HCT116 (cell line): Measurements from ENCODE around the gene UTS2R. TPM values are rescaled to one million over a fixed set of nuclear protein-coding genes. Genes with fewer than 3 reads are reported as not detected.

Experiments
- ATAC-seq: fragments of 200-7000 bp; cut with Tn5 transposase; 2 replicates; pipeline ENCODE4 v1.9.1; 2020; ENCODE audit warnings: mild to moderate bottlenecking, moderate library complexity
- BruUV-seq: library from RNA; stranded (reverse); fragments of 400-500 nt; replicated peaks from 2 replicates; lab custom pipeline; 2021; lab: Mats Ljungman, UMichigan
- CTCF ChIA-PET: fragments of 300-600 bp; sonication (Branson Sonifier 250); formaldehyde crosslinking; loops from one replicate; lab custom pipeline; 2021; ENCODE audit warnings: antibody characterized with exemption; lab: Charles Lee
- POLR2A ChIA-PET: fragments of 300-600, 350-600 bp; sonication (Branson Sonifier 250); formaldehyde crosslinking; loops from one replicate; lab custom pipeline; 2021; ENCODE audit warnings: antibody characterized with exemption; lab: Charles Lee
- RAD21 ChIA-PET, 2 experiments: fragments of 300-600 bp; sonication (Branson Sonifier 250); formaldehyde crosslinking; loops; one replicate each; lab custom pipeline; 2023; ENCODE audit warnings: low total read pairs in 2 of 2; ENCODE audit not compliant: uncharacterized antibody in 2 of 2, unreplicated experiment in 2 of 2, low non-redundant PET in 1 of 2; lab: Charles Lee
- DNase-seq: peaks from one replicate; pipeline ENCODE4 v3.0.0-alpha.2; 2010; ENCODE audit warnings: low read depth, low spot score
- H2AFZ ChIP-seq: fragments of 200-600 bp; shearing (Covaris generic), sonication (generic); 2 replicates; pipeline ENCODE4 v1.6.1; 2017; ENCODE audit warnings: low read depth, mixed run types, mixed read lengths, antibody characterized with exemption, low read length; ENCODE audit not compliant: poor library complexity, severe bottlenecking
- H3K27ac ChIP-seq: 2 replicates; pipeline ENCODE4 v1.5.1; 2012; ENCODE audit warnings: low read depth, low read length
- H3K27me3 ChIP-seq: fragments of 200-600 bp; sonication (generic); 2 replicates; pipeline ENCODE4 v1.6.1; 2016; ENCODE audit warnings: mixed run types, low read length, mixed read lengths; ENCODE audit not compliant: insufficient read depth
- H3K36me3 ChIP-seq, 2 experiments: fragments of 200-500 bp in 1 of 2; fragments of 200-600 bp in 1 of 2; sonication (Bioruptor generic) in 1 of 2; sonication (generic) in 1 of 2; 2 replicates each; pipeline versions ENCODE4 v1.5.1 to v1.6.1; 2014 to 2016; ENCODE audit warnings: low read length in 2 of 2, inconsistent platforms in 1 of 2, mixed read lengths in 1 of 2, mixed run types in 1 of 2; ENCODE audit not compliant: insufficient read depth in 2 of 2, control insufficient read depth in 1 of 2
- H3K4me1 ChIP-seq, 2 experiments: fragments of 200-600 bp in 1 of 2; sonication (generic) in 1 of 2; 2 replicates each; pipeline versions ENCODE4 v1.5.1 to v1.6.1; 2012 to 2017; ENCODE audit warnings: low read length in 2 of 2, inconsistent platforms in 1 of 2, mild to moderate bottlenecking in 1 of 2, mixed read lengths in 1 of 2, mixed run types in 1 of 2, moderate library complexity in 1 of 2; ENCODE audit not compliant: insufficient read depth in 2 of 2, control insufficient read depth in 1 of 2
- H3K4me2 ChIP-seq: fragments of 200-600 bp; sonication (generic); 2 replicates; pipeline ENCODE4 v1.6.1; 2017; ENCODE audit warnings: mixed run types, low read length, mixed read lengths
- H3K4me3 ChIP-seq, 2 experiments: fragments of 200-600 bp in 1 of 2; sonication (generic) in 1 of 2; replicated peaks in 1 of 2; 2 replicates each; pipeline ENCODE4 v1.5.1; 2011 to 2016; ENCODE audit warnings: low read length in 2 of 2, control low read depth in 1 of 2, low read depth in 1 of 2, mild to moderate bottlenecking in 1 of 2, mixed read lengths in 1 of 2, mixed run types in 1 of 2
- H3K79me2 ChIP-seq: fragments of 200-600 bp; sonication (generic); 2 replicates; pipeline ENCODE4 v1.6.1; 2017; ENCODE audit warnings: mild to moderate bottlenecking, mixed run types, low read length, moderate library complexity, mixed read lengths; ENCODE audit not compliant: insufficient read depth
- H3K9ac ChIP-seq: fragments of 200-600 bp; sonication (generic); 2 replicates; pipeline ENCODE4 v1.6.1; 2016; ENCODE audit warnings: low read length, mixed read lengths
- H3K9me2 ChIP-seq: fragments of 200-600 bp; sonication (generic), shearing (Covaris generic); 2 replicates; pipeline ENCODE4 v1.6.1; 2017; ENCODE audit warnings: mixed run types, mild to moderate bottlenecking, moderate library complexity; ENCODE audit not compliant: insufficient read depth
- H3K9me3 ChIP-seq, 2 experiments: fragments of 200-500 bp in 1 of 2; fragments of 200-600 bp in 1 of 2; sonication (Bioruptor generic) in 1 of 2; sonication (generic) in 1 of 2; 2 replicates each; pipeline ENCODE4 v1.6.1; 2014 to 2017; ENCODE audit warnings: low read length in 2 of 2, mixed read lengths in 2 of 2, inconsistent platforms in 1 of 2, low read depth in 1 of 2, mild to moderate bottlenecking in 1 of 2, mixed run types in 1 of 2, moderate library complexity in 1 of 2; ENCODE audit not compliant: control insufficient read depth in 1 of 2, insufficient read depth in 1 of 2
- H4K20me1 ChIP-seq: fragments of 200-600 bp; sonication (generic), shearing (Covaris generic); 2 replicates; pipeline ENCODE4 v1.6.1; 2017; ENCODE audit warnings: mixed run types, mild to moderate bottlenecking, moderate library complexity; ENCODE audit not compliant: insufficient read depth
- CBX3 ChIP-seq: IDR thresholded peaks from 2 replicates; pipeline ENCODE4 v1.6.1; 2012; ENCODE audit warnings: low read depth
- CEBPB ChIP-seq: IDR thresholded peaks from 2 replicates; pipeline ENCODE4 v1.6.1; 2012; ENCODE audit warnings: low read depth
- CTCF ChIP-seq, 3 experiments: fragments of 200-600 bp in 1 of 3; sonication (generic) in 1 of 3; IDR thresholded peaks in 2 of 3; conservative IDR thresholded peaks in 1 of 3; 2 replicates each; pipeline ENCODE4 v1.5.1; 2012 to 2017; ENCODE audit warnings: low read depth in 2 of 3, low read length in 2 of 3, antibody characterized with exemption in 1 of 3, borderline replicate concordance in 1 of 3, control low read depth in 1 of 3, mild to moderate bottlenecking in 1 of 3, mixed read lengths in 1 of 3, mixed run types in 1 of 3, moderate library complexity in 1 of 3; ENCODE audit not compliant: insufficient read depth in 1 of 3
- EGR1 ChIP-seq: IDR thresholded peaks from 2 replicates; pipeline ENCODE4 v1.6.1; 2012; ENCODE audit warnings: low read depth
- ELF1 ChIP-seq: IDR thresholded peaks from 2 replicates; pipeline ENCODE4 v1.6.1; 2012; ENCODE audit warnings: low read depth, borderline replicate concordance
- EZH2 ChIP-seq: fragments of 200-600 bp; sonication (generic); IDR thresholded peaks from 2 replicates; pipeline ENCODE4 v1.6.1; 2017; ENCODE audit warnings: antibody characterized with exemption, mixed run types
- EZH2phosphoT487 ChIP-seq: fragments of 200-600 bp; IDR thresholded peaks from 2 replicates; pipeline ENCODE4 v1.6.1; 2018; ENCODE audit warnings: antibody characterized with exemption, borderline replicate concordance
- POLR2A ChIP-seq: IDR thresholded peaks from 2 replicates; pipeline ENCODE4 v1.7.0; 2011; ENCODE audit warnings: borderline replicate concordance; ENCODE audit not compliant: insufficient read depth, insufficient read length; ENCODE audit errors: extremely low read depth
- POLR2AphosphoS5 ChIP-seq: IDR thresholded peaks from 2 replicates; pipeline ENCODE4 v1.6.1; 2011; ENCODE audit warnings: mild to moderate bottlenecking, low read depth, low read length, moderate library complexity
- RAD21 ChIP-seq: IDR thresholded peaks from 2 replicates; pipeline ENCODE4 v1.6.1; 2012; ENCODE audit warnings: low read depth, mild to moderate bottlenecking
- SIN3A ChIP-seq: IDR thresholded peaks from 2 replicates; pipeline ENCODE4 v1.6.1; 2012; ENCODE audit warnings: low read depth
- SP1 ChIP-seq: IDR thresholded peaks from 2 replicates; pipeline ENCODE4 v1.6.1; 2012; ENCODE audit warnings: low read depth
- YY1 ChIP-seq: IDR thresholded peaks from 2 replicates; pipeline ENCODE4 v1.6.1; 2011; ENCODE audit warnings: low read length, low read depth, moderate library complexity, mild to moderate bottlenecking; ENCODE audit not compliant: insufficient replicate concordance; ENCODE audit errors: extremely low read depth
- ZNF274 ChIP-seq: fragments of 200-500 bp; sonication (Bioruptor generic); IDR thresholded peaks from 2 replicates; pipeline ENCODE4 v1.6.1; 2014; ENCODE audit warnings: mild to moderate bottlenecking, low read depth, low read length, inconsistent platforms
- intact Hi-C: fragments of 100-400 bp; cut with micrococcal nuclease; formaldehyde crosslinking; loops from 2 replicates; pipeline ENCODE4 v1.10.0; 2022
- total RNA-seq: library from RNA; stranded (reverse); gene quantifications from one replicate; pipeline ENCODE4 v1.2.1, GENCODE V29; 2021; ENCODE audit not compliant: unreplicated experiment
- TF ChIP-seq, protein P1 (sequence below): IDR thresholded peaks from 2 replicates; pipeline ENCODE4 v1.6.1; 2012
- TF ChIP-seq, protein P2 (sequence below): IDR thresholded peaks from 2 replicates; pipeline ENCODE4 v1.6.1; 2011; ENCODE audit warnings: mild to moderate bottlenecking, low read length, moderate library complexity; ENCODE audit not compliant: insufficient replicate concordance; ENCODE audit errors: extremely low read depth

UTS2R gene
- total RNA-seq, 1 experiment from 2014 or later: not detected

- no peak for TF ChIP-seq CBX3
- TF ChIP-seq CTCF (IDR thresholded peaks at IDR 0.05 in 2 of 3, conservative IDR thresholded peaks at IDR 0.05 in 1 of 3; ENCODE audit: borderline replicate concordance in 1 of 3, insufficient read depth in 1 of 3, low read depth in 2 of 3, low read length in 2 of 3): no peak
- TF ChIP-seq ELF1: no peak
- no peak for TF ChIP-seq RAD21
- TF ChIP-seq SP1: no peak
- TF ChIP-seq SIN3A: no peak
- no peak for TF ChIP-seq POLR2AphosphoS5
- TF ChIP-seq EGR1: no peak
- TF ChIP-seq, protein P1, sequence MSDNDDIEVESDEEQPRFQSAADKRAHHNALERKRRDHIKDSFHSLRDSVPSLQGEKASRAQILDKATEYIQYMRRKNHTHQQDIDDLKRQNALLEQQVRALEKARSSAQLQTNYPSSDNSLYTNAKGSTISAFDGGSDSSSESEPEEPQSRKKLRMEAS: no peak
- no peak for TF ChIP-seq ZNF274
- TF ChIP-seq YY1: no peak
- TF ChIP-seq POLR2A: no peak
- no peak for TF ChIP-seq CEBPB
- TF ChIP-seq EZH2phosphoT487: no peak
- TF ChIP-seq, protein P2, sequence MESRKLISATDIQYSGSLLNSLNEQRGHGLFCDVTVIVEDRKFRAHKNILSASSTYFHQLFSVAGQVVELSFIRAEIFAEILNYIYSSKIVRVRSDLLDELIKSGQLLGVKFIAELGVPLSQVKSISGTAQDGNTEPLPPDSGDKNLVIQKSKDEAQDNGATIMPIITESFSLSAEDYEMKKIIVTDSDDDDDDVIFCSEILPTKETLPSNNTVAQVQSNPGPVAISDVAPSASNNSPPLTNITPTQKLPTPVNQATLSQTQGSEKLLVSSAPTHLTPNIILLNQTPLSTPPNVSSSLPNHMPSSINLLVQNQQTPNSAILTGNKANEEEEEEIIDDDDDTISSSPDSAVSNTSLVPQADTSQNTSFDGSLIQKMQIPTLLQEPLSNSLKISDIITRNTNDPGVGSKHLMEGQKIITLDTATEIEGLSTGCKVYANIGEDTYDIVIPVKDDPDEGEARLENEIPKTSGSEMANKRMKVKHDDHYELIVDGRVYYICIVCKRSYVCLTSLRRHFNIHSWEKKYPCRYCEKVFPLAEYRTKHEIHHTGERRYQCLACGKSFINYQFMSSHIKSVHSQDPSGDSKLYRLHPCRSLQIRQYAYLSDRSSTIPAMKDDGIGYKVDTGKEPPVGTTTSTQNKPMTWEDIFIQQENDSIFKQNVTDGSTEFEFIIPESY: no peak
- no peak for TF ChIP-seq EZH2
- DNase-seq (no peak), ATAC-seq (peak; percentile 21; the same call in 1 of the 2 replicates)
- ChIA-PET CTCF (no interaction called here), POLR2A (no interaction called here), RAD21 (interaction anchor here in 1 of 2 experiments (0.7 kb wide), 1 partner anchor 252 kb away, joined by 5 read pairs; no protein-coding TSS in a partner anchor)
- no peaks in the 10 kb centered on the region for H3K9me3 ChIP-seq
- BruUV-seq: no TSS peak
- H3K4me3 ChIP-seq: no peak overlapping the region
- no peaks in the 10 kb centered on the region for H3K4me1 ChIP-seq
- H3K4me2 ChIP-seq: no peak overlapping the region
- H3K9me2 ChIP-seq: no peaks in the 10 kb centered on the region
- H3K27me3 ChIP-seq: no peaks in the 10 kb centered on the region
- no peak overlapping the region for H3K9ac ChIP-seq
- no peaks in the 10 kb centered on the region for H3K79me2 ChIP-seq
- H4K20me1 ChIP-seq: no peaks in the 10 kb centered on the region
- H2AFZ ChIP-seq: no peak overlapping the region
- no peak overlapping the region for H3K27ac ChIP-seq
- intact Hi-C loops: no loop called here
- H3K36me3 ChIP-seq: no peaks in the 10 kb centered on the region
Measured at GRCh38 chr17:82375359-82376041, 3.9 kb downstream of the UTS2R start.
